ENCODE measurements around the gene LXN. TPM values are rescaled to one million over a fixed set of nuclear protein-coding genes. Genes with fewer than 3 reads are reported as not detected.

Gene LXN
- total and polyA plus RNA-seq, 2 of the 8 experiments (the other 6 are each of a cell fraction or from before 2014, with no cell fraction given): 3.2 to 4.7 TPM

DNA sequence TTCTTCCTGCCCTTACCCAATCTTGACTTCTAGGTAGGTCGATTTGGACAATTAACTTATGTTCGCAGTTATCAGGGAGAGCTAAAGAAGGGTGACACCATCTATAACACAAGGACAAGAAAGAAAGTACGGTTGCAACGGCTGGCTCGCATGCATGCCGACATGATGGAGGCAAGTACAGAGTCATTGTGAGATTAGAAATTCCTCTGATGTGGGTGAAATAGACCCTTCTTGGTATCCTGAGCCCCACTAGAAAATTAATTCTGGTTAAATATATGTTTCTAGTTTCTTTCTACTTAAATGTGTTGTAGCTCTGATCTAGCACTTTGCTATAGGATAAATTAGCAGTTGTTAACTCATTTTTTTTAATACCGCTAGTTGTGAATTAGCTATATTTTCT is 13.6 kb downstream of the LXN start:
- Histone ChIP-seq H3K4me3 (ENCODE audit: extremely low read depth in 1 of 4, insufficient read depth in 2 of 4, low read depth in 3 of 4, low read length in 4 of 4) (no peak overlapping the region), H2BK120ac (replicated peaks; ENCODE audit: low read depth, low read length) (no peak overlapping the region), H3K4me1 (replicated peaks in 1 of 4; ENCODE audit: control insufficient read depth in 3 of 4, insufficient read depth in 4 of 4, low read length in 3 of 4) (no peaks in the 10 kb centered on the region), H3K23me2 (ENCODE audit: low read depth, low read length) (no peaks in the 10 kb centered on the region), H2AK5ac (ENCODE audit: low read depth, low read length) (no peak overlapping the region), H4K91ac (replicated peaks; ENCODE audit: insufficient read length, low read length) (no peak overlapping the region), H3K4me2 (ENCODE audit: insufficient read depth in 1 of 2, low read depth in 2 of 2, low read length in 2 of 2) (no peak overlapping the region), H4K5ac (ENCODE audit: insufficient read length, low read depth, low read length) (no peak overlapping the region), H3K23ac (ENCODE audit: insufficient read length) (no peak overlapping the region), H2BK12ac (ENCODE audit: low read depth, low read length) (no peak overlapping the region), H3K56ac (replicated peaks; ENCODE audit: insufficient read length, low read depth, low read length) (no peak overlapping the region), H3K14ac (ENCODE audit: insufficient read length) (no peak overlapping the region), H3K79me1 (ENCODE audit: low read depth, low read length) (no peaks in the 10 kb centered on the region), H2BK5ac (ENCODE audit: low read depth, low read length) (no peak overlapping the region), H3K9me3 (ENCODE audit: insufficient read depth in 2 of 2, low read depth in 1 of 2, low read length in 1 of 2) (no peaks in the 10 kb centered on the region), H3K18ac (ENCODE audit: extremely low read depth, low read length) (no peak overlapping the region), H3K4ac (replicated peaks; ENCODE audit: insufficient read length, low read depth, low read length) (no peak overlapping the region), H2AFZ (ENCODE audit: low read length) (no peak overlapping the region), H3K27me3 (replicated peaks in 1 of 4; ENCODE audit: control insufficient read depth in 3 of 4, extremely low read depth in 1 of 4, insufficient read depth in 3 of 4, low read length in 3 of 4) (no peaks in the 10 kb centered on the region), H3K36me3 (ENCODE audit: control insufficient read depth in 2 of 4, insufficient read depth in 4 of 4, low read length in 3 of 4) (peaks cover 11 to 47% (median 19%) of the 10 kb centered on the region in 4 experiments; a peak in 7 of 8 replicates), H2BK15ac (ENCODE audit: low read length) (no peak overlapping the region), H2BK20ac (ENCODE audit: low read length) (no peak overlapping the region), H4K20me1 (replicated peaks in 1 of 2; ENCODE audit: control insufficient read depth in 1 of 2, insufficient read depth in 2 of 2, low read length in 2 of 2) (no peaks in the 10 kb centered on the region), H3K27ac (ENCODE audit: low read depth, low read length) (no peak overlapping the region), H4K8ac (ENCODE audit: extremely low read depth, insufficient read depth, low read length) (no peak overlapping the region), H3K79me2 (ENCODE audit: control insufficient read depth in 1 of 2, insufficient read depth in 2 of 2, low read length in 2 of 2) (no peaks in the 10 kb centered on the region), H3K9ac (replicated peaks in 1 of 4; ENCODE audit: extremely low read depth in 1 of 4, low read depth in 3 of 4, low read length in 3 of 4) (no peak overlapping the region)
- ChIA-PET CTCF (ENCODE audit: partially characterized antibody) (interaction anchor here (0.5 to 3.9 kb wide), 33 partner anchors 8 to 606 kb away, joined by 3 to 48 read pairs (median 4); partner anchors contain the start of genes GFM1, LXN and MLF1), POLR2A (ENCODE audit: partially characterized antibody) (interaction anchor here (1.2 to 2.7 kb wide), 2 partner anchors 14 to 15 kb away, joined by 3 to 15 read pairs; partner anchors contain the start of gene GFM1)
- FAIRE-seq: no peak
- TF ChIP-seq, protein P1, sequence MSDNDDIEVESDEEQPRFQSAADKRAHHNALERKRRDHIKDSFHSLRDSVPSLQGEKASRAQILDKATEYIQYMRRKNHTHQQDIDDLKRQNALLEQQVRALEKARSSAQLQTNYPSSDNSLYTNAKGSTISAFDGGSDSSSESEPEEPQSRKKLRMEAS (IDR thresholded peaks at IDR 0.05): no peak
- no peak for TF ChIP-seq RXRA (IDR thresholded peaks at IDR 0.05; ENCODE audit: insufficient read depth, low read depth, low read length)
- TF ChIP-seq BRCA1 (IDR thresholded peaks at IDR 0.05; ENCODE audit: low read depth, low read length): no peak
- TF ChIP-seq BCL11A (IDR thresholded peaks at IDR 0.05; ENCODE audit: low read depth in 2 of 2, low read length in 2 of 2): no peak
- no peak for TF ChIP-seq SIX5 (IDR thresholded peaks at IDR 0.05; ENCODE audit: low read depth, low read length)
- no peak for TF ChIP-seq CBX5 (IDR thresholded peaks at IDR 0.05; ENCODE audit: low read depth, low read length)
- TF ChIP-seq YY1 (IDR thresholded peaks at IDR 0.05; ENCODE audit: low read depth, low read length): no peak
- TF ChIP-seq JUND (IDR thresholded peaks at IDR 0.05; ENCODE audit: low read length): no peak
- TF ChIP-seq TCF12 (IDR thresholded peaks at IDR 0.05; ENCODE audit: low read depth, low read length): no peak
- TF ChIP-seq TEAD4 (IDR thresholded peaks at IDR 0.05; ENCODE audit: low read depth, low read length): no peak
- TF ChIP-seq FOSL1 (IDR thresholded peaks at IDR 0.05; ENCODE audit: insufficient read depth, low read depth, low read length): no peak
- 94% methylated on average over 7 of the region's 7 CpGs; no CpG with 5 or more reads in 1 of the 2 experiments for WGBS, 2 experiments (ENCODE audit: extremely low coverage in 1 of 2, insufficient coverage in 1 of 2, insufficient read length in 1 of 2, insufficient replicate concordance in 2 of 2, low coverage in 1 of 2, low lambda C conversion rate in 2 of 2, missing lambda C conversion rate in 1 of 2)
- no peak for DNase-seq (ENCODE audit: low read depth in 1 of 2, low spot score in 2 of 2)

All from H1 (cell line).